HCT116 (cell line): ENCODE data around the gene CRIP3.

Experiments used
- CBX3 ChIP-seq: IDR thresholded peaks from 2 replicates; pipeline ENCODE4 v1.6.1; 2012; ENCODE audit warnings: low read depth
- CEBPB ChIP-seq: IDR thresholded peaks from 2 replicates; pipeline ENCODE4 v1.6.1; 2012; ENCODE audit warnings: low read depth
- EZH2 ChIP-seq: fragments of 200-600 bp; sonication (generic); IDR thresholded peaks from 2 replicates; pipeline ENCODE4 v1.6.1; 2017; ENCODE audit warnings: antibody characterized with exemption, mixed run types
- EZH2phosphoT487 ChIP-seq: fragments of 200-600 bp; IDR thresholded peaks from 2 replicates; pipeline ENCODE4 v1.6.1; 2018; ENCODE audit warnings: antibody characterized with exemption, borderline replicate concordance
- JUND ChIP-seq: IDR thresholded peaks from 2 replicates; pipeline ENCODE4 v1.6.1; 2012
- POLR2A ChIP-seq: IDR thresholded peaks from 2 replicates; pipeline ENCODE4 v1.7.0; 2011; ENCODE audit warnings: borderline replicate concordance; ENCODE audit not compliant: insufficient read depth, insufficient read length; ENCODE audit errors: extremely low read depth
- POLR2AphosphoS5 ChIP-seq: IDR thresholded peaks from 2 replicates; pipeline ENCODE4 v1.6.1; 2011; ENCODE audit warnings: mild to moderate bottlenecking, low read depth, low read length, moderate library complexity
- RAD21 ChIP-seq: IDR thresholded peaks from 2 replicates; pipeline ENCODE4 v1.6.1; 2012; ENCODE audit warnings: low read depth, mild to moderate bottlenecking
- SP1 ChIP-seq: IDR thresholded peaks from 2 replicates; pipeline ENCODE4 v1.6.1; 2012; ENCODE audit warnings: low read depth
- SRF ChIP-seq: IDR thresholded peaks from 2 replicates; pipeline ENCODE4 v1.6.1; 2012; ENCODE audit warnings: low read depth
- TF ChIP-seq, protein P1 (sequence below), 3 experiments: fragments of 200-600 bp in 1 of 3; sonication (generic) in 1 of 3; IDR thresholded peaks in 2 of 3; conservative IDR thresholded peaks in 1 of 3; 2 replicates each; pipeline ENCODE4 v1.5.1; 2012 to 2017; ENCODE audit warnings: low read depth in 2 of 3, low read length in 2 of 3, antibody characterized with exemption in 1 of 3, borderline replicate concordance in 1 of 3, control low read depth in 1 of 3, mild to moderate bottlenecking in 1 of 3, mixed read lengths in 1 of 3, mixed run types in 1 of 3, moderate library complexity in 1 of 3; ENCODE audit not compliant: insufficient read depth in 1 of 3
- TF ChIP-seq, protein P2 (sequence below): IDR thresholded peaks from 2 replicates; pipeline ENCODE4 v1.6.1; 2012

DNA sequence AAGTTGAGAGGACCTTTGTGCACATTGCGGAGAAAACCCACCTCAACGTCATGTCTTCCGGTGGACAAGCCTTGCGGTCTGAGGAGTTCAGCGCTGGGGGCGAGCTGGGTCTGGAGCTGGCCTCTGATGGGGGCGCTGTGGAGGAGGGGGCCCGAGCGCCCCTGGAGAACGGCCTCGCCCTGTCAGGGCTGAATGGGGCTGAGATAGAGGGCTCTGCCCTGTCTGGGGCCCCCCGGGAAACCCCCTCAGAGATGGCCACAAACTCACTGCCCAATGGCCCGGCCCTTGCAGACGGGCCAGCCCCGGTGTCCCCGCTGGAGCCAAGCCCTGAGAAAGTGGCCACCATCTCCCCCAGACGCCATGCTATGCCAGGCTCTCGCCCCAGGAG is 25.1 kb downstream of the CRIP3 start:
- TF ChIP-seq, protein P1, sequence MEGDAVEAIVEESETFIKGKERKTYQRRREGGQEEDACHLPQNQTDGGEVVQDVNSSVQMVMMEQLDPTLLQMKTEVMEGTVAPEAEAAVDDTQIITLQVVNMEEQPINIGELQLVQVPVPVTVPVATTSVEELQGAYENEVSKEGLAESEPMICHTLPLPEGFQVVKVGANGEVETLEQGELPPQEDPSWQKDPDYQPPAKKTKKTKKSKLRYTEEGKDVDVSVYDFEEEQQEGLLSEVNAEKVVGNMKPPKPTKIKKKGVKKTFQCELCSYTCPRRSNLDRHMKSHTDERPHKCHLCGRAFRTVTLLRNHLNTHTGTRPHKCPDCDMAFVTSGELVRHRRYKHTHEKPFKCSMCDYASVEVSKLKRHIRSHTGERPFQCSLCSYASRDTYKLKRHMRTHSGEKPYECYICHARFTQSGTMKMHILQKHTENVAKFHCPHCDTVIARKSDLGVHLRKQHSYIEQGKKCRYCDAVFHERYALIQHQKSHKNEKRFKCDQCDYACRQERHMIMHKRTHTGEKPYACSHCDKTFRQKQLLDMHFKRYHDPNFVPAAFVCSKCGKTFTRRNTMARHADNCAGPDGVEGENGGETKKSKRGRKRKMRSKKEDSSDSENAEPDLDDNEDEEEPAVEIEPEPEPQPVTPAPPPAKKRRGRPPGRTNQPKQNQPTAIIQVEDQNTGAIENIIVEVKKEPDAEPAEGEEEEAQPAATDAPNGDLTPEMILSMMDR (IDR thresholded peaks at IDR 0.05 in 2 of 3, conservative IDR thresholded peaks at IDR 0.05 in 1 of 3; ENCODE audit: borderline replicate concordance in 1 of 3, insufficient read depth in 1 of 3, low read depth in 2 of 3, low read length in 2 of 3): no peak
- TF ChIP-seq CEBPB (no peak), EZH2phosphoT487 (no peak), POLR2A (no peak), RAD21 (no peak), SP1 (no peak), POLR2AphosphoS5 (no peak), SRF (no peak), JUND (no peak), EZH2 (no peak), CBX3 (no peak)
- TF ChIP-seq, protein P2, sequence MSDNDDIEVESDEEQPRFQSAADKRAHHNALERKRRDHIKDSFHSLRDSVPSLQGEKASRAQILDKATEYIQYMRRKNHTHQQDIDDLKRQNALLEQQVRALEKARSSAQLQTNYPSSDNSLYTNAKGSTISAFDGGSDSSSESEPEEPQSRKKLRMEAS: no peak
